GM12878 (cell line): ENCODE data around the gene NCKAP5. TPM values are rescaled to one million over a fixed set of nuclear protein-coding genes. Genes with fewer than 3 reads are reported as not detected.

Source experiments
- ATAC-seq: fragments of 200-7000 bp; cut with Tn5 transposase; 3 replicates; pipeline ENCODE4 v1.9.1; 2020; ENCODE audit warnings: mild to moderate bottlenecking, moderate library complexity
- BruUV-seq: library from RNA; stranded (reverse); fragments of 400-500 nt; replicated peaks from 2 replicates; lab custom pipeline; 2021; lab: Mats Ljungman, UMichigan
- CTCF ChIA-PET: fragments of 300-600 bp; sonication (Branson Sonifier 250); formaldehyde crosslinking; extraction: SDS; loops from one replicate; lab custom pipeline; 2021; ENCODE audit warnings: inconsistent platforms; lab: Yijun Ruan, JAX
- POLR2A ChIA-PET: fragments of 350-600 bp; formaldehyde crosslinking; extraction: SDS; loops from one replicate; lab custom pipeline; 2021; ENCODE audit warnings: inconsistent platforms; lab: Charles Lee
- RAD21 ChIA-PET: fragments of 300-600 bp; sonication (Branson Sonifier 250); formaldehyde crosslinking; loops from one replicate; lab custom pipeline; 2023; ENCODE audit warnings: antibody characterized with exemption; ENCODE audit not compliant: unreplicated experiment; lab: Charles Lee
- SMC1A ChIA-PET: fragments of 300-600 bp; sonication (Branson Sonifier 250); formaldehyde crosslinking; loops from one replicate; lab custom pipeline; 2023; ENCODE audit not compliant: unreplicated experiment, uncharacterized antibody; lab: Charles Lee
- DNase-seq: peaks from one replicate; pipeline ENCODE4 v3.0.0-alpha.2; 2011; ENCODE audit warnings: low read depth, low spot score
- FAIRE-seq: peaks from 3 replicates; lab custom pipeline; 2011; peaks lifted over from hg19 to GRCh38; lab: Jason Lieb, UNC
- H2AFZ ChIP-seq: 2 replicates; pipeline ENCODE4 v1.6.0; 2011; ENCODE audit warnings: low read depth, low read length, control low read depth; ENCODE audit not compliant: control insufficient read depth
- H3K27ac ChIP-seq: 2 replicates; pipeline ENCODE4 v1.5.1; 2011; ENCODE audit warnings: control low read depth; ENCODE audit not compliant: control insufficient read depth, insufficient read depth
- H3K27me3 ChIP-seq, 2 experiments: replicated peaks in 1 of 2; 2 replicates each; pipeline versions ENCODE4 v1.6.0 to v1.6.1; 2011; ENCODE audit warnings: low read length in 1 of 2; ENCODE audit not compliant: control insufficient read depth in 2 of 2, insufficient read depth in 2 of 2
- H3K36me3 ChIP-seq, 2 experiments: 2 replicates each; pipeline ENCODE4 v1.5.1; 2011; ENCODE audit warnings: low read length in 1 of 2; ENCODE audit not compliant: control insufficient read depth in 2 of 2, insufficient read depth in 2 of 2
- H3K4me1 ChIP-seq: 2 replicates; pipeline ENCODE4 v1.6.1; 2011; ENCODE audit warnings: mild to moderate bottlenecking, low read length, moderate library complexity, mixed read lengths; ENCODE audit not compliant: control insufficient read depth, insufficient read depth
- H3K4me2 ChIP-seq: 2 replicates; pipeline ENCODE4 v1.6.0; 2011; ENCODE audit warnings: control low read depth; ENCODE audit not compliant: control insufficient read depth, insufficient read depth
- H3K4me3 ChIP-seq: fragments of 200-600 bp; sonication (generic); 2 replicates; pipeline ENCODE4 v1.5.1; 2016
- H3K79me2 ChIP-seq: 2 replicates; pipeline ENCODE4 v1.6.0; 2011; ENCODE audit warnings: low read length; ENCODE audit not compliant: control insufficient read depth, insufficient read depth
- H3K9ac ChIP-seq: 2 replicates; pipeline ENCODE4 v1.8.0; 2011; ENCODE audit warnings: low read length, control low read depth, mixed read lengths; ENCODE audit not compliant: control insufficient read depth, insufficient read depth
- H3K9me3 ChIP-seq: replicated peaks from 3 replicates; pipeline ENCODE4 v1.5.1; 2011; ENCODE audit warnings: mild to moderate bottlenecking, low read length; ENCODE audit not compliant: control insufficient read depth, insufficient read depth
- H4K20me1 ChIP-seq: 2 replicates; pipeline ENCODE4 v1.6.0; 2011; ENCODE audit not compliant: control insufficient read depth, insufficient read depth
- EED ChIP-seq: sonication (generic); IDR thresholded peaks from 2 replicates; pipeline ENCODE4 v1.6.1; 2016; ENCODE audit warnings: antibody characterized with exemption, low read depth
- EP300 ChIP-seq, 2 experiments: fragments of 150-350 bp in 1 of 2; IDR thresholded peaks; 2 replicates each; pipeline ENCODE4 v1.6.1; 2011 to 2012; ENCODE audit warnings: low read depth in 2 of 2, low read length in 2 of 2, borderline replicate concordance in 1 of 2, improper control_type of control experiment in 1 of 2, inconsistent platforms in 1 of 2; ENCODE audit not compliant: control insufficient read depth in 1 of 2
- FOXM1 ChIP-seq: IDR thresholded peaks from 2 replicates; pipeline ENCODE4 v1.6.1; 2012; ENCODE audit warnings: low read depth, mild to moderate bottlenecking, inconsistent platforms, low read length, moderate library complexity
- GABPA ChIP-seq: IDR thresholded peaks from 2 replicates; pipeline ENCODE4 v1.6.1; 2014; ENCODE audit warnings: antibody characterized with exemption, low read depth, mild to moderate bottlenecking, inconsistent platforms
- IRF5 ChIP-seq: fragments of 450-650 bp; IDR thresholded peaks from 2 replicates; pipeline ENCODE4 v1.6.1; 2017; ENCODE audit warnings: borderline replicate concordance
- NRF1 ChIP-seq: conservative IDR thresholded peaks from 2 replicates; pipeline ENCODE4 v1.6.1; 2011; ENCODE audit warnings: mild to moderate bottlenecking, low read depth, low read length, improper control_type of control experiment
- RBBP5 ChIP-seq: fragments of 200-600 bp; sonication (generic); conservative IDR thresholded peaks from 2 replicates; pipeline ENCODE4 v1.6.1; 2016
- RCOR1 ChIP-seq: conservative IDR thresholded peaks from 2 replicates; pipeline ENCODE4 v1.6.1; 2012; ENCODE audit warnings: low read depth, low read length, improper control_type of control experiment
- STAT3 ChIP-seq: IDR thresholded peaks from 2 replicates; pipeline ENCODE4 v1.6.1; 2011; ENCODE audit warnings: low read depth, low read length, improper control_type of control experiment
- TAF1 ChIP-seq: IDR thresholded peaks from 2 replicates; pipeline ENCODE4 v1.6.1; 2011; ENCODE audit warnings: mild to moderate bottlenecking, low read depth, low read length, borderline replicate concordance
- whole genome bisulfite sequencing: methylation state at CpG from one replicate; pipeline ENCODE4 v1.1.6; 2016; ENCODE audit warnings: low lambda C conversion rate; ENCODE audit not compliant: insufficient replicate concordance, insufficient coverage; ENCODE audit errors: missing lambda C conversion rate; 5-methylcytosine and 5-hydroxymethylcytosine counted together
- in situ Hi-C: fragments of 300-500 bp; cut with MboI; formaldehyde crosslinking; loops from 9 replicates; pipeline ENCODE4 v1.14.3; 2018; ENCODE audit warnings: mixed read lengths
- intact Hi-C: fragments of 100-400 bp; cut with micrococcal nuclease; formaldehyde crosslinking; loops from one replicate; pipeline ENCODE4 v1.14.2; 2022; ENCODE audit not compliant: unreplicated experiment
- polyA plus RNA-seq, 11 experiments: library from polyadenylated mRNA; depleted of rRNA in 4 of 11; unstranded in 6 of 11; stranded (reverse) in 5 of 11; fragments of >200 nt; fragmentation: Nextera tagmentation in 4 of 11; fragmentation: Illumina TruSeq in 1 of 11; extraction: Ambion mirVana in 4 of 11; extraction: Trizol in 1 of 11; gene quantifications; 1 replicate in 1 of 11; 2 replicates in 10 of 11; pipeline versions ENCODE4 v1.2.1 to v1.2.3, GENCODE V29; 2011 to 2016; ENCODE audit warnings: inconsistent platforms in 2 of 11, missing spikeins in 2 of 11, low read depth in 1 of 11
- total RNA-seq, 4 experiments: library from RNA; depleted of rRNA in 3 of 4; stranded (reverse); fragments of >200 nt in 3 of 4; fragmentation: Illumina TruSeq in 1 of 4; extraction: Trizol in 1 of 4; gene quantifications; 2 replicates each; pipeline versions ENCODE4 v1.2.1 to v1.2.3, GENCODE V29; 2013 to 2021

The NCKAP5 gene
- total and polyA plus RNA-seq, 10 of the 15 experiments (the other 5 are each of a cell fraction or from before 2014, with no cell fraction given) = 0.06 to 0.44 (median 0.16) TPM

- Histone ChIP-seq H3K9me3 (no peaks in the 10 kb centered on the region), H3K4me2 (no peak overlapping the region), H3K36me3 (no peaks in the 10 kb centered on the region), H3K4me3 (no peak overlapping the region), H3K4me1 (no peaks in the 10 kb centered on the region), H2AFZ (no peak overlapping the region), H3K27me3 (no peaks in the 10 kb centered on the region), H3K79me2 (no peaks in the 10 kb centered on the region), H3K9ac (no peak overlapping the region), H4K20me1 (no peaks in the 10 kb centered on the region), H3K27ac (no peak overlapping the region)
- ChIA-PET SMC1A (interaction anchor here (1.2 to 1.4 kb wide), 2 partner anchors 23 to 560 kb away, joined by 3 read pairs; no protein-coding TSS in a partner anchor), RAD21 (no interaction called here), CTCF (no interaction called here), POLR2A (no interaction called here)
- DNase-seq (no peak), FAIRE-seq (no peak), ATAC-seq (no peak)
- no TSS peak for BruUV-seq
- WGBS = 8% methylated on average over 9 of the region's 9 CpGs
- no peak for TF ChIP-seq IRF5
- no peak for TF ChIP-seq GABPA
- no peak for TF ChIP-seq STAT3
- no peak for TF ChIP-seq EED
- TF ChIP-seq FOXM1 = no peak
- no peak for TF ChIP-seq EP300 (IDR thresholded peaks at IDR 0.05; ENCODE audit: borderline replicate concordance in 1 of 2, control insufficient read depth in 1 of 2, low read depth in 2 of 2, low read length in 2 of 2)
- TF ChIP-seq TAF1 = no peak
- no peak for TF ChIP-seq RCOR1
- TF ChIP-seq RBBP5 = no peak
- no peak for TF ChIP-seq NRF1
- in situ Hi-C loops (no loop called here), intact Hi-C loops (no loop called here)
Observed at GRCh38 chr2:133107058-133107815, 461.0 kb downstream of the NCKAP5 start.
